Lower lobe of right lung (tissue), 2 donors: Measurements from ENCODE around the gene MIF. TPM values are rescaled to one million over a fixed set of nuclear protein-coding genes. Genes with fewer than 3 reads are reported as not detected.
A peak's percentile ranks its signal among the peaks of the same experiment; 100 is the strongest.

Source experiments
- ATAC-seq, 2 donors: fragments of 200-7000 bp; cut with Tn5 transposase; one replicate each; pipeline ENCODE4 v1.9.1; 2020 to 2022; ENCODE audit warnings: mild to moderate bottlenecking in 2 of 2, moderate library complexity in 2 of 2
- DNase-seq: peaks from one replicate; pipeline ENCODE4 v3.0.0-alpha.2; 2020
- H3K27ac ChIP-seq: fragments of 200-600 bp; one replicate; pipeline ENCODE4 v1.8.0; 2022
- H3K27me3 ChIP-seq: fragments of 200-600 bp; one replicate; pipeline ENCODE4 v1.8.0; 2022; ENCODE audit warnings: low read depth
- H3K36me3 ChIP-seq: fragments of 200-600 bp; one replicate; pipeline ENCODE4 v1.8.0; 2022; ENCODE audit warnings: mild to moderate bottlenecking
- H3K4me1 ChIP-seq: fragments of 200-600 bp; one replicate; pipeline ENCODE4 v1.8.0; 2022
- H3K4me3 ChIP-seq: fragments of 200-600 bp; one replicate; pipeline ENCODE4 v1.8.0; 2022; ENCODE audit warnings: mild to moderate bottlenecking
- H3K9me3 ChIP-seq: fragments of 200-600 bp; one replicate; pipeline ENCODE4 v1.8.0; 2022
- CTCF ChIP-seq: fragments of 200-600 bp; IDR thresholded peaks from one replicate; pipeline ENCODE4 v1.8.0; 2022; ENCODE audit warnings: antibody characterized with exemption, mild to moderate bottlenecking
- intact Hi-C: fragments of 100-400 bp; cut with DNase I; formaldehyde crosslinking; loops from one replicate; pipeline ENCODE4 v1.11.0; 2022
- total RNA-seq: library from RNA; stranded (reverse); fragmentation: NEBNext Ultra II Directional; extraction: Animal tissue kit (Norgen Biotek cat#: 25700); gene quantifications from one replicate; pipeline ENCODE4 v1.2.1, GENCODE V29; 2021
- donor health status: DM: no; HTN: yes; CAD: no; lungs with severe emphysema.

Gene MIF
- total RNA-seq, 1 donor from 2014 or later, result 231 TPM

- TF ChIP-seq CTCF, result no peak
- Histone ChIP-seq H3K36me3 (no peaks in the 10 kb centered on the region), H3K9me3 (no peaks in the 10 kb centered on the region), H3K27me3 (no peaks in the 10 kb centered on the region), H3K27ac (no peak overlapping the region), H3K4me1 (no peaks in the 10 kb centered on the region), H3K4me3 (no peak overlapping the region)
- intact Hi-C loops, result no loop called here
- no peak for DNase-seq
- ATAC-seq, result peak in 1 of 2 donors; percentile 12
These were observed 10.5 kb upstream of the MIF start for GRCh38 chr22:23883658-23884057.

GRCh38 chr22:23884140-23884539 is 10.0 kb upstream of the MIF start:
- Histone ChIP-seq H3K9me3 (no peaks in the 10 kb centered on the region), H3K4me3 (no peak overlapping the region), H3K27me3 (no peaks in the 10 kb centered on the region), H3K4me1 (no peaks in the 10 kb centered on the region), H3K36me3 (no peaks in the 10 kb centered on the region), H3K27ac (no peak overlapping the region)
- intact Hi-C loops, result no loop called here
- TF ChIP-seq CTCF, result no peak
- no peak for DNase-seq
- peak in 1 of 2 donors; percentile 34 for ATAC-seq

- peaks cover 4% of the 10 kb centered on the region for H3K4me1 ChIP-seq
- H3K36me3 ChIP-seq, result no peaks in the 10 kb centered on the region
- no peak for ATAC-seq
- H3K27me3 ChIP-seq, result no peaks in the 10 kb centered on the region
- intact Hi-C loops, result no loop called here
- peak overlapping the region; percentile 24 for H3K27ac ChIP-seq
- DNase-seq, result no peak
- no peak for TF ChIP-seq CTCF
- H3K4me3 ChIP-seq, result no peak overlapping the region
- H3K9me3 ChIP-seq, result no peaks in the 10 kb centered on the region
These were observed 5.4 kb upstream of the MIF start for GRCh38 chr22:23888615-23889401.

GRCh38 chr22:23889620-23890019 is 4.6 kb upstream of the MIF start:
- H3K36me3 ChIP-seq, result no peaks in the 10 kb centered on the region
- H3K9me3 ChIP-seq, result no peaks in the 10 kb centered on the region
- peaks cover 4% of the 10 kb centered on the region for H3K4me1 ChIP-seq
- intact Hi-C loops, result no loop called here
- no peak overlapping the region for H3K4me3 ChIP-seq
- DNase-seq, result no peak
- no peak overlapping the region for H3K27ac ChIP-seq
- H3K27me3 ChIP-seq, result no peaks in the 10 kb centered on the region
- no peak for TF ChIP-seq CTCF
- ATAC-seq, result no peak

- intact Hi-C loops, result no loop called here
- Histone ChIP-seq H3K27ac (no peak overlapping the region), H3K27me3 (no peaks in the 10 kb centered on the region), H3K4me1 (peaks cover 19% of the 10 kb centered on the region), H3K4me3 (no peak overlapping the region), H3K36me3 (peaks cover 13% of the 10 kb centered on the region), H3K9me3 (no peaks in the 10 kb centered on the region)
- DNase-seq, result no peak
- no peak for TF ChIP-seq CTCF
- no peak for ATAC-seq
These were observed 2.5 kb upstream of the MIF start for GRCh38 chr22:23891726-23892125.
